Hair follicle dermal papilla cell (primary cell): Measurements from ENCODE around the gene AMDHD1. TPM values are rescaled to one million over a fixed set of nuclear protein-coding genes. Genes with fewer than 3 reads are reported as not detected.

Experiments
- total RNA-seq: library from RNA; depleted of rRNA; stranded (reverse); fragments of >200 nt; gene quantifications from 2 replicates; pipeline ENCODE4 v1.2.3, GENCODE V29; 2012

The AMDHD1 gene
- under 0.01 TPM in 1 of 2 replicates, not detected in the other for total RNA-seq

GRCh38 chr12:95943330-95943842, at the start of gene AMDHD1:
Gene AMDHD1, plus strand, starts transcription at chr12:95943331. Its CDS starts 68 bp downstream, at chr12:95943399.

GRCh38 chr12:95942524-95943329, 404 bp upstream of the AMDHD1 start, which contains the start of gene CCDC38:
Gene CCDC38, minus strand, starts transcription at chr12:95942614. Its CDS starts 6,105 bp downstream, at chr12:95936509.

GRCh38 chr12:95996034-95996658, 53.0 kb downstream of the AMDHD1 start, which contains the start of gene HAL:
Gene HAL, minus strand, starts transcription at chr12:95996344. Its CDS starts 434 bp downstream, at chr12:95995910.

Other genes starting within 250 kb of the AMDHD1 start
- gene NTN4, start 152.6 kb upstream of the AMDHD1 start, total RNA-seq = 19.6 and 43.8 TPM in 2 replicates
- gene SNRPF, start 84.4 kb upstream of the AMDHD1 start, total RNA-seq = 3.4 and 4.0 TPM in 2 replicates
- gene CCDC38, start 717 bp upstream of the AMDHD1 start, total RNA-seq = not detected in 2 replicates
- gene HAL, start 53.0 kb downstream of the AMDHD1 start, total RNA-seq = 0.12 and 0.16 TPM in 2 replicates
- 64.1 and 65.2 TPM in 2 replicates for gene LTA4H, start 92.3 kb downstream of the AMDHD1 start, total RNA-seq